ENCODE measurements around the gene IGF2R.

DNA sequence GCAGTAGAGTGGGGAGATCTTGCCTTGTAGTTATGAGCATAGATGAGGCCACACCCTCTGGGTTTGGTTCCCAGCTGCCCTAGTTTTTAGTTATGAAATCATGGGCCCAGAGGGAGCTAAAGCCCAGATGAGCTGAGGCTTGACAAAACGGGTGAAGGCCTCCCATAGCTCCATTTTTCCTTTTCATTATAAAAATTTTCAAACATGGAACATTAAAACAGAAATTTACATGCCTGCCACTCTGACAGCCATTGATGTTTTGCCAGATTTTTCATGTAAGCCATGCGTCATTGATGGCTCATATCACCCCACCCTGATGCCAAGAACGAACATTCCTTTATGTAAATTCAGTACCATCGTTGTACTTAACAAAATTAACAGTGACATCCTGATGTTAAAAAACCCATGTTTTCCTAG is 67.9 kb downstream of the IGF2R start:
- no peak for TF ChIP-seq EZH2 (IDR thresholded peaks at IDR 0.05; ENCODE audit: insufficient read depth, poor library complexity, severe bottlenecking)
- TF ChIP-seq EZH2phosphoT487 (IDR thresholded peaks at IDR 0.05; ENCODE audit: insufficient read depth, low read depth) = no peak
